Spleen (tissue), 11 donors: ENCODE measurements around the gene GEMIN4. TPM values are rescaled to one million over a fixed set of nuclear protein-coding genes. Genes with fewer than 3 reads are reported as not detected.
A peak's percentile ranks its signal among the peaks of the same experiment; 100 is the strongest.

Experiments
- DNase-seq: peaks from one replicate; pipeline ENCODE4 v3.0.0-alpha.2; 2020
- H3K27ac ChIP-seq, 8 donors: fragments of 200-600 bp; sonication (generic) in 7 of 8; 1 replicate in 4 of 8; 2 replicates in 4 of 8; pipeline versions ENCODE4 v1.5.0 to v1.8.0; 2016 to 2021; ENCODE audit warnings: inconsistent platforms in 4 of 8, mild to moderate bottlenecking in 4 of 8, moderate library complexity in 1 of 8
- H3K27me3 ChIP-seq, 7 donors: fragments of 200-600 bp; sonication (generic) in 6 of 7; replicated peaks in 1 of 7; 1 replicate in 4 of 7; 2 replicates in 3 of 7; pipeline versions ENCODE4 v1.5.0 to v1.8.0; 2016 to 2021; ENCODE audit warnings: inconsistent platforms in 3 of 7, mild to moderate bottlenecking in 1 of 7
- H3K36me3 ChIP-seq, 6 donors: fragments of 200-600 bp; sonication (generic) in 5 of 6; 1 replicate in 4 of 6; 2 replicates in 2 of 6; pipeline versions ENCODE4 v1.5.0 to v1.8.0; 2016 to 2021; ENCODE audit warnings: inconsistent platforms in 2 of 6
- H3K4me1 ChIP-seq, 6 donors: fragments of 200-600 bp; sonication (generic) in 5 of 6; 1 replicate in 3 of 6; 2 replicates in 3 of 6; pipeline versions ENCODE4 v1.5.0 to v1.8.0; 2016 to 2021; ENCODE audit warnings: inconsistent platforms in 3 of 6
- H3K4me3 ChIP-seq, 8 donors: fragments of 200-600 bp; sonication (generic) in 7 of 8; 1 replicate in 4 of 8; 2 replicates in 4 of 8; pipeline versions ENCODE4 v1.5.0 to v1.8.0; 2016 to 2021; ENCODE audit warnings: inconsistent platforms in 4 of 8, mild to moderate bottlenecking in 4 of 8, moderate library complexity in 2 of 8
- H3K9me3 ChIP-seq, 8 donors: fragments of 200-600 bp; sonication (generic) in 7 of 8; 1 replicate in 4 of 8; 2 replicates in 4 of 8; pipeline versions ENCODE4 v1.5.0 to v1.8.0; 2016 to 2021; ENCODE audit warnings: inconsistent platforms in 4 of 8
- POLR2A ChIP-seq, 3 donors: fragments of 450-650 bp; IDR thresholded peaks; one replicate each; pipeline ENCODE4 v1.5.1; 2017; ENCODE audit warnings: antibody characterized with exemption in 3 of 3, mild to moderate bottlenecking in 1 of 3
- POLR2AphosphoS5 ChIP-seq, 3 donors: sonication (generic); formaldehyde crosslinking; IDR thresholded peaks; one replicate each; pipeline ENCODE4 v1.5.1; 2017; ENCODE audit warnings: antibody characterized with exemption in 3 of 3
- WGBS, 5 donors: extraction: QIAGEN DNeasy Blood & Tissue Kit in 3 of 5; methylation state at CpG; one replicate each; pipeline versions ENCODE4 v1.1.5 to v1.1.7; 2013 to 2018; 5-methylcytosine and 5-hydroxymethylcytosine counted together
- intact Hi-C: fragments of 100-400 bp; cut with DNase I; formaldehyde crosslinking; loops from one replicate; pipeline ENCODE4 v1.15.0; 2023; ENCODE audit warnings: low total_unique reads
- polyA plus RNA-seq, 3 donors: library from polyadenylated mRNA; stranded (reverse); fragments of 200-250 nt; gene quantifications; one replicate each; pipeline ENCODE4 v1.2.1, GENCODE V29; 2013
- total RNA-seq, 7 donors: library from RNA; depleted of rRNA in 3 of 7; stranded (reverse); fragments of >200 nt in 3 of 7; fragmentation: NEBNext Ultra II Directional in 4 of 7; extraction: Animal tissue kit (Norgen Biotek cat#: 25700) in 4 of 7; gene quantifications; one replicate each; pipeline versions ENCODE4 v1.1.0 to v1.2.1, GENCODE V29; 2016 to 2021
- TF ChIP-seq, protein P1 (sequence below), 11 experiments: fragments of 200-600 bp in 7 of 11; fragments of 450-650 bp in 4 of 11; sonication (generic) in 4 of 11; IDR thresholded peaks in 8 of 11; conservative IDR thresholded peaks in 3 of 11; 1 replicate in 7 of 11; 2 replicates in 4 of 11; pipeline versions ENCODE4 v1.4.0 to v1.8.0; 2016 to 2021; ENCODE audit warnings: antibody characterized with exemption in 11 of 11, inconsistent platforms in 4 of 11, mild to moderate bottlenecking in 1 of 11
- donor health status: healthy with polysubstance abuse.
- donor health status: DM: no; HTN: no; CAD: no; lungs with moderate emphysema.
- donor health status: DM: no; HTN: no; CAD: no.
- donor health status: Bipolar disorder and iron deficiency.
- donor health status: healthy.
- donor health status: DM: no; HTN: no; CAD: no.
- donor health status: DM: yes; HTN: yes; CAD: no.

Gene GEMIN4
- total and polyA plus RNA-seq, 10 donors, result 5.7 to 24.9 (median 19.2) TPM

DNA sequence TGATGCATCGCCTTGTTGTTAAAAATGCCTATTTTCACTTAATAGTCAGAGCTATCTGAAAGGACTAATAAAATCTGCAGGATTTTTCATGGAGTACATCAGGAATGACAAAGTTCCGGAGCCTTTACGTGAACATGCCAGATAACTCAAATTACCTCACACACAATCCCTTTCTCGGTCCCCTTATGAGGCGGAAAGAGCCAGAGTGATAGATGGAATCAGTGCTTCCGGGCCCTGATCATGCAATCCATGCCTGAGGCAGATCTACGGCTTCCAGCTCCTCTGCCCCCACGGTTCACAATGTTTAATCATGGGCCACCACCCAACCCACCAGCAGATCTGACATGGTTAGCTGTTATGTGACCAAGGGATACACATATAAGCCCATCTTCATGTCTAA lies 54.4 kb downstream of the GEMIN4 start:
- intact Hi-C loops, result no loop called here

DNA sequence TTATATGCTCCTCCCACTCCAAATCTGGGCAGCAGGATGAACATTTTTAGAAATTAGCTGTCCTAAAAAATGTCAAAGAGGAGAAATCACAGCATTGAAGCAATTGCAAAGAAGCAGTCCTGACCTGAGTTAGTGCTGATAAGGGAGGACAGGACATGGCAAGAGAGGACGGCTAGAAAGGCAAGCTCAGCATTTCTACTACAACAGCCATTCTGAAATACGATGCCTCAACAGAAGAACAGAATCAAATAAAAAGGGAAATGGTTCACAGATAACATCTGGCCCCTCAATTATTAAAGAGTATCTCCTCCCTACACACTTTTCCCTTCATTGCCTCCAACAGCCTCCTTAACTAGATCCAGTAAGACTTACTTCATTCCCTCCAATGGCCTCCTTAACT lies 55.7 kb downstream of the GEMIN4 start:
- Histone ChIP-seq H3K4me1 (peaks cover 0 to 50% (median 19%) of the 10 kb centered on the region in 6 donors), H3K4me3 (no peak overlapping the region), H3K9me3 (no peaks in the 10 kb centered on the region), H3K27me3 (no peaks in the 10 kb centered on the region), H3K27ac (peak overlapping the region in 6 of 8 donors; percentile 31 to 71 (median 56)), H3K36me3 (peaks cover 0 to 84% (median 56%) of the 10 kb centered on the region in 6 donors)
- 51 to 82% (median 60%) methylated on average over 2 of the region's 2 CpGs for WGBS, 5 donors
- no peak for TF ChIP-seq POLR2AphosphoS5 (IDR thresholded peaks at IDR 0.05)
- no peak for TF ChIP-seq POLR2A (IDR thresholded peaks at IDR 0.05)
- TF ChIP-seq, protein P1, sequence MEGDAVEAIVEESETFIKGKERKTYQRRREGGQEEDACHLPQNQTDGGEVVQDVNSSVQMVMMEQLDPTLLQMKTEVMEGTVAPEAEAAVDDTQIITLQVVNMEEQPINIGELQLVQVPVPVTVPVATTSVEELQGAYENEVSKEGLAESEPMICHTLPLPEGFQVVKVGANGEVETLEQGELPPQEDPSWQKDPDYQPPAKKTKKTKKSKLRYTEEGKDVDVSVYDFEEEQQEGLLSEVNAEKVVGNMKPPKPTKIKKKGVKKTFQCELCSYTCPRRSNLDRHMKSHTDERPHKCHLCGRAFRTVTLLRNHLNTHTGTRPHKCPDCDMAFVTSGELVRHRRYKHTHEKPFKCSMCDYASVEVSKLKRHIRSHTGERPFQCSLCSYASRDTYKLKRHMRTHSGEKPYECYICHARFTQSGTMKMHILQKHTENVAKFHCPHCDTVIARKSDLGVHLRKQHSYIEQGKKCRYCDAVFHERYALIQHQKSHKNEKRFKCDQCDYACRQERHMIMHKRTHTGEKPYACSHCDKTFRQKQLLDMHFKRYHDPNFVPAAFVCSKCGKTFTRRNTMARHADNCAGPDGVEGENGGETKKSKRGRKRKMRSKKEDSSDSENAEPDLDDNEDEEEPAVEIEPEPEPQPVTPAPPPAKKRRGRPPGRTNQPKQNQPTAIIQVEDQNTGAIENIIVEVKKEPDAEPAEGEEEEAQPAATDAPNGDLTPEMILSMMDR (IDR thresholded peaks at IDR 0.05 in 8 of 11, conservative IDR thresholded peaks at IDR 0.05 in 3 of 11), result no peak
- intact Hi-C loops, result no loop called here
- no peak for DNase-seq

More for the DNA sequence above, 54.4 kb downstream of the GEMIN4 start:
- H3K36me3 ChIP-seq, result peaks cover 0 to 84% (median 50%) of the 10 kb centered on the region in 6 donors
- H3K4me3 ChIP-seq, result no peak overlapping the region
- no peak for DNase-seq
- peaks cover 0 to 50% (median 19%) of the 10 kb centered on the region in 6 donors for H3K4me1 ChIP-seq
- TF ChIP-seq, protein P1 (IDR thresholded peaks at IDR 0.05 in 8 of 11, conservative IDR thresholded peaks at IDR 0.05 in 3 of 11), result no peak
- TF ChIP-seq POLR2A (IDR thresholded peaks at IDR 0.05) (no peak), POLR2AphosphoS5 (IDR thresholded peaks at IDR 0.05) (no peak)
- peak overlapping the region in 2 of 8 donors; percentile 5 to 62 for H3K27ac ChIP-seq
- WGBS, 5 donors, result 88 to 97% (median 94%) methylated on average over 8 of the region's 8 CpGs
- no peaks in the 10 kb centered on the region for H3K27me3 ChIP-seq
- H3K9me3 ChIP-seq, result no peaks in the 10 kb centered on the region

Other genes starting within 250 kb of the GEMIN4 start
- gene VPS53, start 37.4 kb downstream of the GEMIN4 start, total RNA-seq, result 10 to 100 TPM; 41.7 to 82.2 (median 57.1) TPM
- gene VPS53, start 37.4 kb downstream of the GEMIN4 start, polyA plus RNA-seq, result 1 to 10 TPM; 3.5 to 8.1 (median 5.2) TPM
- 1 to 10 TPM; 3.1 to 5.8 (median 4.5) TPM for gene TLCD3A, start 19.7 kb downstream of the GEMIN4 start, total RNA-seq
- 1 to 10 TPM in 2 of 3 donors, under 1 TPM in 1; 0.96 to 1.6 (median 1.2) TPM for gene TLCD3A, start 19.7 kb downstream of the GEMIN4 start, polyA plus RNA-seq
- gene GLOD4, start 30.0 kb upstream of the GEMIN4 start, total RNA-seq, result 10 to 100 TPM; 38.6 to 69.7 (median 54.4) TPM
- gene GLOD4, start 30.0 kb upstream of the GEMIN4 start, polyA plus RNA-seq, result 10 to 100 TPM; 41.9 to 54.6 (median 43.3) TPM
- gene MRM3, start 30.1 kb upstream of the GEMIN4 start, total RNA-seq, result 10 to 100 TPM; 14.0 to 23.1 (median 17.5) TPM
- 10 to 100 TPM; 13.5 to 16.9 (median 15.1) TPM for gene MRM3, start 30.1 kb upstream of the GEMIN4 start, polyA plus RNA-seq
- gene NXN, start 227.5 kb upstream of the GEMIN4 start, total RNA-seq, result 10 to 100 TPM in 5 of 7 donors, 1 to 10 TPM in 2; 7.2 to 21.4 (median 14.1) TPM
- 1 to 10 TPM; 3.9 to 6.6 (median 5.8) TPM for gene NXN, start 227.5 kb upstream of the GEMIN4 start, polyA plus RNA-seq
- 10 to 100 TPM in 6 of 7 donors, 1 to 10 TPM in 1; 9.7 to 14.3 (median 11.2) TPM for gene TIMM22, start 244.9 kb upstream of the GEMIN4 start, total RNA-seq
- gene TIMM22, start 244.9 kb upstream of the GEMIN4 start, polyA plus RNA-seq, result 1 to 10 TPM; 5.1 to 8.8 (median 7.0) TPM